Neural cell (in vitro differentiated cells): ENCODE data around the gene RASGEF1C. TPM values are rescaled to one million over a fixed set of nuclear protein-coding genes. Genes with fewer than 3 reads are reported as not detected.

Experiments used
- H2AFZ ChIP-seq: fragments of 200-600, 300-800 bp; sonication (generic), shearing (Covaris generic); 2 replicates; pipeline ENCODE4 v1.6.0; 2014; ENCODE audit warnings: low read depth, mild to moderate bottlenecking, antibody characterized with exemption, low read length, moderate library complexity
- H3F3A ChIP-seq: fragments of 200-600 bp; shearing (Covaris generic); 2 replicates; pipeline ENCODE4 v1.6.1; 2016; ENCODE audit warnings: mild to moderate bottlenecking, moderate library complexity, mixed read lengths, antibody characterized with exemption, low read length; ENCODE audit not compliant: insufficient read depth, poor library complexity, severe bottlenecking
- H3K27ac ChIP-seq: fragments of 200-600, 300-800 bp; sonication (generic), shearing (Covaris generic); 2 replicates; pipeline ENCODE4 v1.5.1; 2014; ENCODE audit warnings: mild to moderate bottlenecking, low read length, moderate library complexity
- H3K27me3 ChIP-seq: fragments of 300-800, 200-600 bp; sonication (generic), shearing (Covaris generic); 2 replicates; pipeline ENCODE4 v1.6.0; 2014; ENCODE audit warnings: mild to moderate bottlenecking, low read depth, low read length, moderate library complexity; ENCODE audit not compliant: insufficient read depth
- H3K36me3 ChIP-seq: fragments of 300-800, 200-600 bp; sonication (generic), shearing (Covaris generic); 2 replicates; pipeline ENCODE4 v1.5.1; 2014; ENCODE audit warnings: mild to moderate bottlenecking, antibody characterized with exemption, low read length, moderate library complexity; ENCODE audit not compliant: insufficient read depth
- H3K4me2 ChIP-seq: fragments of 300-800, 200-600 bp; sonication (generic), shearing (Covaris generic); 2 replicates; pipeline ENCODE4 v1.6.0; 2014; ENCODE audit warnings: mild to moderate bottlenecking, low read length
- H3K4me3 ChIP-seq: fragments of 300-800, 200-600 bp; sonication (generic), shearing (Covaris generic); 2 replicates; pipeline ENCODE4 v1.5.1; 2014; ENCODE audit warnings: mild to moderate bottlenecking, low read length, moderate library complexity
- H3K79me2 ChIP-seq: fragments of 200-600 bp; shearing (Covaris generic); replicated peaks from 2 replicates; pipeline ENCODE4 v1.6.0; 2014; ENCODE audit warnings: mild to moderate bottlenecking, low read length, moderate library complexity; ENCODE audit not compliant: insufficient read depth
- H3K9ac ChIP-seq: fragments of 300-800, 200-600 bp; sonication (generic), shearing (Covaris generic); 2 replicates; pipeline ENCODE4 v1.6.1; 2016; ENCODE audit warnings: mild to moderate bottlenecking, low read length, mixed read lengths
- H3K9me2 ChIP-seq: fragments of 200-600 bp; shearing (Covaris generic); 2 replicates; pipeline ENCODE4 v1.6.1; 2016; ENCODE audit warnings: mild to moderate bottlenecking, low read length, mixed read lengths; ENCODE audit not compliant: insufficient read depth
- H3K9me3 ChIP-seq: fragments of 200-600, 300-800 bp; sonication (generic), shearing (Covaris generic); 2 replicates; pipeline ENCODE4 v1.6.1; 2016; ENCODE audit warnings: mild to moderate bottlenecking, mixed run types, low read length, moderate library complexity, mixed read lengths
- H4K20me1 ChIP-seq: fragments of 200-600 bp; shearing (Covaris generic); 2 replicates; pipeline ENCODE4 v1.6.1; 2016; ENCODE audit warnings: mild to moderate bottlenecking, mixed run types; ENCODE audit not compliant: insufficient read depth
- EP300 ChIP-seq: fragments of 450-650 bp; conservative IDR thresholded peaks from 2 replicates; pipeline ENCODE4 v1.6.1; 2014; ENCODE audit warnings: antibody characterized with exemption, mild to moderate bottlenecking, moderate library complexity; ENCODE audit not compliant: poor library complexity, severe bottlenecking
- EZH2 ChIP-seq: fragments of 200-600, 300-800 bp; shearing (Covaris generic), sonication (generic); IDR thresholded peaks from 2 replicates; pipeline ENCODE4 v1.6.1; 2014; ENCODE audit warnings: antibody characterized with exemption, low read length, borderline replicate concordance, mild to moderate bottlenecking; ENCODE audit not compliant: insufficient read depth, poor library complexity, severe bottlenecking
- MXI1 ChIP-seq: fragments of 450-650 bp; conservative IDR thresholded peaks from 2 replicates; pipeline ENCODE4 v1.6.1; 2014; ENCODE audit warnings: antibody characterized with exemption, mild to moderate bottlenecking; ENCODE audit not compliant: poor library complexity, severe bottlenecking
- POLR2AphosphoS5 ChIP-seq: IDR thresholded peaks from 2 replicates; pipeline ENCODE4 v1.6.1; 2012
- RAD21 ChIP-seq: fragments of 450-650 bp; conservative IDR thresholded peaks from 2 replicates; pipeline ENCODE4 v1.6.1; 2014; ENCODE audit warnings: antibody characterized with exemption, mild to moderate bottlenecking, moderate library complexity
- SMC3 ChIP-seq: fragments of 450-650 bp; conservative IDR thresholded peaks from 2 replicates; pipeline ENCODE4 v1.6.1; 2014; ENCODE audit warnings: antibody characterized with exemption, mild to moderate bottlenecking, moderate library complexity; ENCODE audit not compliant: poor library complexity
- TAF1 ChIP-seq: IDR thresholded peaks from 2 replicates; pipeline ENCODE4 v1.6.1; 2012; ENCODE audit warnings: low read depth
- polyA plus RNA-seq: library from polyadenylated mRNA; depleted of rRNA; stranded (reverse); fragments of >200 nt; gene quantifications from 2 replicates; pipeline ENCODE4 v1.2.3, GENCODE V29; 2014
- TF ChIP-seq, protein P1 (sequence below): fragments of 450-650 bp; IDR thresholded peaks from 2 replicates; pipeline ENCODE4 v1.5.1; 2014; ENCODE audit warnings: antibody characterized with exemption, mild to moderate bottlenecking, moderate library complexity; ENCODE audit not compliant: poor library complexity, severe bottlenecking
- TF ChIP-seq, protein P2 (sequence below): IDR thresholded peaks from 2 replicates; pipeline ENCODE4 v1.6.1; 2012; ENCODE audit warnings: borderline replicate concordance

RASGEF1C gene
- polyA plus RNA-seq, 1 donor from 2014 or later = 5.3 TPM

DNA sequence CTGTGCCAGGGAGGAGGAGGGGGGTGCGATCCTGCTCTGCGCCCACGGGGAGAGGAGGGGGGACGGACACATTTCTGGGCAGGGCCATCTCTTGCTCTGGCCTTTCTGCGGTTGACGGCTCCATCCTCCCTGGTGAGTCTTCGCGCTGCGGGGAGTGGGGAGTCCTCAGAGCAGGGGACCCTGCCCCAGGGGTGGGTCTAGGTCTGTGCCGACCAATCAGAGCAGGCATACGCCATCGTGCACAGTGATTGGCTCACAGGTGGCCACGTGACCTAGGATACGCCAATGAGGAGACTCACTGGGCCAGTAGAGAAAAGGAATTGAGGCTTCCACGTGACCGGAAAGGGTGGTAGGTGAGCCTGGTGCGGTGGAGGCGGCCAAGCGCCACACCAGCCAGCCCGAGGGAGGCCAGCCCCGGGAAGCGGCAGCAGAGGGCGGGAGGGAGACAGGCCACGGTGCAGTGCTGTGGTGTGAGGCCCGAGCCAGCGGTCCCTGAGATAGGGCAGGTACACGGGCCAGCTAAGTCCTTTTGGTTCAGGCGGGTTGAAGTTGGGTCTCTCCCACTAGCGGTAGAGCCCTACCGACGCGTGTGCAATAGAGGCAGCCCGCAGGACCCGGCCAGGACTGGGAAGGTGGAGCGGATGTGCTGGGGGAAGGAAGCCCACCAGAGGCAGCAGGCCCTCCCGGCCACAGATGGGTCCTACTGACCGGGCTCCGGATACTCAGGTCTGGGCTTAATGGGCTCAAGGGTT is 72.2 kb downstream of the RASGEF1C start:
- Histone ChIP-seq H4K20me1 (no peaks in the 10 kb centered on the region), H3K79me2 (no peaks in the 10 kb centered on the region), H3K9me3 (no peaks in the 10 kb centered on the region), H3K9me2 (no peaks in the 10 kb centered on the region), H3K4me2 (no peak overlapping the region), H3K9ac (no peak overlapping the region), H3K27me3 (no peaks in the 10 kb centered on the region), H2AFZ (no peak overlapping the region), H3F3A (no peaks in the 10 kb centered on the region), H3K36me3 (no peaks in the 10 kb centered on the region), H3K27ac (no peak overlapping the region), H3K4me3 (no peak overlapping the region)
- no peak for TF ChIP-seq EZH2
- TF ChIP-seq, protein P1, sequence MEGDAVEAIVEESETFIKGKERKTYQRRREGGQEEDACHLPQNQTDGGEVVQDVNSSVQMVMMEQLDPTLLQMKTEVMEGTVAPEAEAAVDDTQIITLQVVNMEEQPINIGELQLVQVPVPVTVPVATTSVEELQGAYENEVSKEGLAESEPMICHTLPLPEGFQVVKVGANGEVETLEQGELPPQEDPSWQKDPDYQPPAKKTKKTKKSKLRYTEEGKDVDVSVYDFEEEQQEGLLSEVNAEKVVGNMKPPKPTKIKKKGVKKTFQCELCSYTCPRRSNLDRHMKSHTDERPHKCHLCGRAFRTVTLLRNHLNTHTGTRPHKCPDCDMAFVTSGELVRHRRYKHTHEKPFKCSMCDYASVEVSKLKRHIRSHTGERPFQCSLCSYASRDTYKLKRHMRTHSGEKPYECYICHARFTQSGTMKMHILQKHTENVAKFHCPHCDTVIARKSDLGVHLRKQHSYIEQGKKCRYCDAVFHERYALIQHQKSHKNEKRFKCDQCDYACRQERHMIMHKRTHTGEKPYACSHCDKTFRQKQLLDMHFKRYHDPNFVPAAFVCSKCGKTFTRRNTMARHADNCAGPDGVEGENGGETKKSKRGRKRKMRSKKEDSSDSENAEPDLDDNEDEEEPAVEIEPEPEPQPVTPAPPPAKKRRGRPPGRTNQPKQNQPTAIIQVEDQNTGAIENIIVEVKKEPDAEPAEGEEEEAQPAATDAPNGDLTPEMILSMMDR = no peak
- TF ChIP-seq, protein P2, sequence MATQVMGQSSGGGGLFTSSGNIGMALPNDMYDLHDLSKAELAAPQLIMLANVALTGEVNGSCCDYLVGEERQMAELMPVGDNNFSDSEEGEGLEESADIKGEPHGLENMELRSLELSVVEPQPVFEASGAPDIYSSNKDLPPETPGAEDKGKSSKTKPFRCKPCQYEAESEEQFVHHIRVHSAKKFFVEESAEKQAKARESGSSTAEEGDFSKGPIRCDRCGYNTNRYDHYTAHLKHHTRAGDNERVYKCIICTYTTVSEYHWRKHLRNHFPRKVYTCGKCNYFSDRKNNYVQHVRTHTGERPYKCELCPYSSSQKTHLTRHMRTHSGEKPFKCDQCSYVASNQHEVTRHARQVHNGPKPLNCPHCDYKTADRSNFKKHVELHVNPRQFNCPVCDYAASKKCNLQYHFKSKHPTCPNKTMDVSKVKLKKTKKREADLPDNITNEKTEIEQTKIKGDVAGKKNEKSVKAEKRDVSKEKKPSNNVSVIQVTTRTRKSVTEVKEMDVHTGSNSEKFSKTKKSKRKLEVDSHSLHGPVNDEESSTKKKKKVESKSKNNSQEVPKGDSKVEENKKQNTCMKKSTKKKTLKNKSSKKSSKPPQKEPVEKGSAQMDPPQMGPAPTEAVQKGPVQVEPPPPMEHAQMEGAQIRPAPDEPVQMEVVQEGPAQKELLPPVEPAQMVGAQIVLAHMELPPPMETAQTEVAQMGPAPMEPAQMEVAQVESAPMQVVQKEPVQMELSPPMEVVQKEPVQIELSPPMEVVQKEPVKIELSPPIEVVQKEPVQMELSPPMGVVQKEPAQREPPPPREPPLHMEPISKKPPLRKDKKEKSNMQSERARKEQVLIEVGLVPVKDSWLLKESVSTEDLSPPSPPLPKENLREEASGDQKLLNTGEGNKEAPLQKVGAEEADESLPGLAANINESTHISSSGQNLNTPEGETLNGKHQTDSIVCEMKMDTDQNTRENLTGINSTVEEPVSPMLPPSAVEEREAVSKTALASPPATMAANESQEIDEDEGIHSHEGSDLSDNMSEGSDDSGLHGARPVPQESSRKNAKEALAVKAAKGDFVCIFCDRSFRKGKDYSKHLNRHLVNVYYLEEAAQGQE = no peak
- no peak for TF ChIP-seq TAF1
- no peak for TF ChIP-seq POLR2AphosphoS5
- no peak for TF ChIP-seq MXI1
- TF ChIP-seq SMC3 = no peak
- no peak for TF ChIP-seq EP300
- no peak for TF ChIP-seq RAD21

DNA sequence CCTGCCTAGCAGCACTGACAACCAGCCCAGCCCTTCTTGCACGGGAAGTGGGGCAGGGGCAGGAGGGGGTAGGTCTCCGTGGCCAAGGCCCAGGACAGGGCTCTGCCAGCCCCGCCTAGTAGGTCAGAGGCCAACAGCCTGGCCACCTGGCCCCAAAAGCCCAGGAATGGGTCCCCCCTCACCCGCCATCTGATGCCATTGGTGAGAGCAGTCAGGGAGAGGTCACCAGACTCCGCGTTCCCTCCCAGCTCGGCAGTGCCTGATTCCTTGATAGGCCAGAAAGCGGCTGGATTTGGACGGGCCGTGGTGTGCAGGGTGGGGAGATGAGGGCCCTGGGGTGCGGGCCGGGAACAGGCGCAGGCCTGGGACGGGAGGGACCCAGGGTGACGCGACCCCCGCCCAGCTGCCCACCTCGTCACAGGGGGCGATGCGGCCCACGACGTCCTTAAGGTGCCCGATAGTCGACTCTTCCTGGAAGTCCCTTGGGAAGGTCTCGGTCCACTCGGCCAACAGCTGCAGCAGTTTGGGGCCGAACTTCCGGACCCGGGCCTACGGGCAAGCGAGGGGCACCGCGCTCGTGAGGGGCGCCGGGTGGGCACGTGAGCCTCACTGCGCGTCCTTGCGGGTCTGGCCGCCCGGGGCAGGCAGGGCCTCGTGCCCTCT is 72.9 kb downstream of the RASGEF1C start:
- Histone ChIP-seq H3K4me3 (no peak overlapping the region), H3K27me3 (no peaks in the 10 kb centered on the region), H3K9me3 (no peaks in the 10 kb centered on the region), H3K79me2 (no peaks in the 10 kb centered on the region), H3F3A (no peaks in the 10 kb centered on the region), H2AFZ (no peak overlapping the region), H3K9me2 (no peaks in the 10 kb centered on the region), H3K27ac (no peak overlapping the region), H3K36me3 (no peaks in the 10 kb centered on the region), H4K20me1 (no peaks in the 10 kb centered on the region), H3K4me2 (no peak overlapping the region), H3K9ac (no peak overlapping the region)
- TF ChIP-seq POLR2AphosphoS5 (no peak), RAD21 (no peak), MXI1 (no peak), EZH2 (no peak), TAF1 (no peak), SMC3 (no peak), EP300 (no peak)
- TF ChIP-seq, protein P1 = no peak
- TF ChIP-seq, protein P2 = no peak
